PFSK-1 (cell line): ENCODE measurements around the gene XXYLT1.

ENCODE experiments used
- FOXP2 ChIP-seq: optimal IDR thresholded peaks from 2 replicates; pipeline ENCODE3; 2011; ENCODE audit warnings: borderline replicate concordance, control low read depth, inconsistent platforms; ENCODE audit not compliant: insufficient read depth; ENCODE audit errors: extremely low read length, extremely low read depth
- POLR2AphosphoS5 ChIP-seq: IDR thresholded peaks from 2 replicates; pipeline ENCODE4 v1.6.1; 2012; ENCODE audit warnings: low read depth, mild to moderate bottlenecking, control low read depth, low read length, moderate library complexity
- REST ChIP-seq, 2 experiments: IDR thresholded peaks; 2 replicates each; pipeline versions ENCODE4 v1.6.1 to v1.8.0; 2011 to 2012; ENCODE audit warnings: low read depth in 2 of 2, low read length in 2 of 2, control low read depth in 1 of 2, inconsistent platforms in 1 of 2, mild to moderate bottlenecking in 1 of 2, moderate library complexity in 1 of 2; ENCODE audit not compliant: insufficient read depth in 1 of 2
- SIN3A ChIP-seq: IDR thresholded peaks from 2 replicates; pipeline ENCODE4 v1.6.1; 2012; ENCODE audit warnings: mild to moderate bottlenecking, low read length, moderate library complexity, borderline replicate concordance; ENCODE audit not compliant: insufficient read depth
- TAF1 ChIP-seq: IDR thresholded peaks from 2 replicates; pipeline ENCODE4 v1.6.1; 2012; ENCODE audit warnings: low read length, control low read depth, borderline replicate concordance; ENCODE audit not compliant: insufficient read depth

The XXYLT1 gene

GRCh38 chr3:195137638-195138588 lies 133.0 kb downstream of the XXYLT1 start:
- TF ChIP-seq POLR2AphosphoS5 (no peak), REST (IDR thresholded peaks at IDR 0.05; ENCODE audit: insufficient read depth in 1 of 2, low read depth in 2 of 2, low read length in 2 of 2) (no peak), TAF1 (no peak), FOXP2 (no peak), SIN3A (no peak)

GRCh38 chr3:195135917-195136316 lies 135.0 kb downstream of the XXYLT1 start:
- TF ChIP-seq FOXP2 (no peak), REST (IDR thresholded peaks at IDR 0.05; ENCODE audit: insufficient read depth in 1 of 2, low read depth in 2 of 2, low read length in 2 of 2) (peak in 1 of 2 experiments; percentile 43; a peak in 1 of 4 replicates)

- TF ChIP-seq REST (IDR thresholded peaks at IDR 0.05; ENCODE audit: insufficient read depth in 1 of 2, low read depth in 2 of 2, low read length in 2 of 2) = no peak
- no peak for TF ChIP-seq TAF1
- no peak for TF ChIP-seq POLR2AphosphoS5
Measured at GRCh38 chr3:195134431-195134830, 136.5 kb downstream of the XXYLT1 start.

GRCh38 chr3:195133462-195133861 lies 137.5 kb downstream of the XXYLT1 start:
- TF ChIP-seq POLR2AphosphoS5 (no peak), FOXP2 (no peak)

GRCh38 chr3:195133013-195133412 lies 137.9 kb downstream of the XXYLT1 start:
- TF ChIP-seq FOXP2 = no peak
- no peak for TF ChIP-seq REST (IDR thresholded peaks at IDR 0.05; ENCODE audit: insufficient read depth in 1 of 2, low read depth in 2 of 2, low read length in 2 of 2)
- TF ChIP-seq TAF1 = no peak
- no peak for TF ChIP-seq SIN3A
